HG02884 (cell line): Measurements from ENCODE around the gene NLGN4Y.
A peak's percentile ranks its signal among the peaks of the same experiment; 100 is the strongest.

Source experiments
- ATAC-seq: cut with Tn5 transposase; IDR thresholded peaks from one replicate; pipeline ENCODE4 v1.9.1; 2021; ENCODE audit warnings: mild to moderate bottlenecking, moderate library complexity; ENCODE audit not compliant: unreplicated experiment

The NLGN4Y gene

DNA sequence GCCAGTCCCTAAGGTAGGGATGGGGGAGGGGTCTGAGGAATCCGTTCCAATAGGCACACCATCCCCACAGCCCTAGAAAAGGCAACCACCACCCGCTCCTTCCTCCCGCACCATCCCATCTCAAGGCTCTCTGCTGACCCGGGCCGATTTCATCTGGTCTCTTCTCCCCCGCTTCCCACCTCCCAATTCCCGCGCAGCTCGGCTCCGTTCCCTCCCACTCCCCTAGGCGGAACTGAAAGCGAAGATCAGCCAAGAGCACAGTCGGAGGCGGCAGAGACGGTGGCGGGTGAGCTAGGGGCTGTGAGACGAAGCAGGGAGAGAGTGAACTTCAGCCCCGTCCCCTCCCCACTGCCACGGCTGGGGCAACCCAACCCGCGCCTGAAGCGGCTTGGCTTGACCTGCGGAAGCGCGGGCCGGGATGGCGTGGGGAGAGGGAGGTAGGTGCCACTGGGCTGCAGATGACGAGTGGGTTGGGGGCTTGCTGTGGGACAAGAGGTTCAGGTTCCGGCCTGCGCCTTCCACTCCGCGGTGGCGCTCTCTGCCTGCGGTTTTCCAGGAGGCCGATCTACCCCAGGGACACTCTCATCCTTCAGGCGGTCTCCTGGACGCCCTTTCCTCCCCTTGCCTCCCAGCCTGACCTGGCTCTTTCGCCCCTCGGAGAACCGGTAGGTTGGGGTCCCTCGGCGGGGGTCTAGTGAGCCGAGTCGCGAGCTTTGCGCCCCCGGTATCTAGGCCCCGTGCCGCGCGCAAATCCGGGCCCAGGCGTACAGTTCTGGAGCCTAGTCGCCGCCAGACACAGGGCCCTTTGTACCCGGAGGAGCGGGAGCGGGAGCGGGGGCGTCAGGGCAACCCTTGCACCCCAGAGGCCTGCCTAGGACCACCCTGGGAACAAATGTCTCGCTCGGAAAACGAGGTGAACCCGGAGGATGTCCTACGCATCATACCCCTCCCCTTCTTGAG lies at the start of gene NLGN4Y:
Gene NLGN4Y (plus strand): TSS at position 258 of the 960 bp plus-strand sequence. CDS start 97,591 bp downstream, outside the sequence.
- ATAC-seq, result peak; percentile 55

DNA sequence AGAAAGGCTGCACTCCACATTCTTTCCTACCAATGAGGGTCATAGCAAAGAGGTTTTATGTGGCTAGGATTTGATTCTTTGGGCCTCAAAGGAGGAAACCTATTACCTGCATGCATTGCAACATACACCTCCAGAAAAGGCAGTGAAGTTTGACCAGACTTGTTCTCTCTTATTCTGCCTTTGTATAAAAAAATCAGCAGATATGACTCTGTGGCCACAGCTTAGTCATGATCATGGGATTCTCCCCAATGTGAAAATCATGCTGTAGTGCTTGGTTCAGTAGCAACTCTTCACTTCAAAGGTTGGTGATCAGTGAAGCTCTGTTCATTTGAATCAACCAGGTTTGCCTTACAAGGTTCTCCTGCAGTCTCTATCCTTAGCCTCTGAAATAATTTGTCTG lies 38.4 kb upstream of the NLGN4Y start:
- ATAC-seq, result no peak

DNA sequence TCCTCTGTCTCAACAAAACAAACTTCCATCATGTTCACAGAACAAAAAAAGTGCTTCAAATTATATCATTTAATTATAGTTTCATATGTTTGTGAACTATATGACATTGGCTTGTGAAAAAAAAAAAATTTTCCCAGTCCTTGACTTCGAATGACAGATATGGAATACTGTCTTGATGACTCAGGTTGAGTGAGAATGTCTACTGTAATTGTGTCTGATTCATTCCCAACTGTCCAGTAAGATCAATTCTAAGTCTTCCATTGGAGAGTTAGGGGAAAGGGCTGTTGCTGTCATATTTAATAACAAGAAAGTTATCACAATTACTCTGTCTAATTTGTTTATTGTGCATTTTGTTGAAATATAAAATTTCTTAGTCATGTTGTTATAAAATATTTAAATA lies 34.1 kb upstream of the NLGN4Y start:
- no peak for ATAC-seq

DNA sequence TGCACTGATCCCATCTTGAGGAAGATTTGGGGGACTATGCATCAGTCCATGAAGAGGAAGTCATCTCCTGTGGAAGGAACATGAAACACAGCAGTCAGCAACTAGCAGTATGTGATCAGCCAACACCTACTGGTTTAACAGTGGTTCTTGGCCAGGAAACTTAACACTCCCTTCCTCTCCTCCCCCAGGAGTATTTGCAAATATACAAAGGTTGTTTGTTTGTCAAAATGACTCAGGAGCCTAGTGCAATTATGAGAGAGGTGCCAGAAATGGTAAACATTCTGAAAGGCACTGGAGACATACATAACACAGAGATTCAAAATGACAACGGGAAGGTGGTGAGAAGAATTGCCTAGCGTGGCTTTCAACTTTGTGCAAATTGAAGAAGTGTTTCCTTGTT lies 26.3 kb upstream of the NLGN4Y start:
- no peak for ATAC-seq

DNA sequence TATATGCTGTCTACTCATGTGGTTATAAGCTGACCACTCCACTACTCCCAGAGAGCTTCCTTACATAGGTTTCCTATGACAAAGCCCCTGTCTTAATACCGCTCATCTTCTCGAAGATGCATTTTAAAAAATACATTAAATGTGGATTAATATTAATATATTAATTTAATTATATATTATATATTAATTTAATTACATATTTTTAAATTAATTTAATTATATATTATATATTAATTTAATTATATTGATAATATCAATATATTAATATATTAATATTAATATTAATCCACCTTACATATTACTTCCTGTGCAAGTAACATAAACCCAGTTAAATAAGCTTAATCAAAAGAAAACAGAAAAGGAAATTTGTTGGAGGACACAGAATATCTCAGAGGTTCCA lies 19.7 kb upstream of the NLGN4Y start:
- ATAC-seq, result no peak

DNA sequence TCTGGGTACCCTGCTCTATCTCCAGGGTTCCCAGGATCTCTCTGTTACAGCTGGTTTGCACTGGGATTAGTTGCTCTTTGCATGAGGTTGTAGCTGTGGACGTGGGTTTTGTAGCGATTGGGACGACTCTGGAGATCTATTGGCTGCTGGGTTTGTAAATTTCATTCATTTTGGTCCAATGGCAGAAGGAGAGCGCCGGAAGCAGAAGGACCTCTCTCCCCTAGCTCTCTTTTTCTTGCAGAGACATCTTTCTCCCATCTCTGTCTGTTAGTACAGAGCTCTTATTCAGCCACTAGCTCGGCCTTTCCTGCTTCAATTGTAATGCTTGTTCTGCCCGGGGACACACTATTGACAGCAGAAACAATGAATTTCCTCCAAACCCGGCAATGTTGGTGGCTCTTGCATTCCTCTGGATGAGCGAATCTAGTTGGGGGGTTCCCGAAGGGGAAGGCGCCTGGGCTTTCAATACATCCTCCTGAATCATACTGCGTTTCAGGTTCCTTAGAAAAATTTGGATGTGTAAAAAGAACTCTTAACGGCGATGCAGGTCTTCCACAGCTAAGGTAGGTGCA lies 1.9 kb upstream of the NLGN4Y start:
- no peak for ATAC-seq

DNA sequence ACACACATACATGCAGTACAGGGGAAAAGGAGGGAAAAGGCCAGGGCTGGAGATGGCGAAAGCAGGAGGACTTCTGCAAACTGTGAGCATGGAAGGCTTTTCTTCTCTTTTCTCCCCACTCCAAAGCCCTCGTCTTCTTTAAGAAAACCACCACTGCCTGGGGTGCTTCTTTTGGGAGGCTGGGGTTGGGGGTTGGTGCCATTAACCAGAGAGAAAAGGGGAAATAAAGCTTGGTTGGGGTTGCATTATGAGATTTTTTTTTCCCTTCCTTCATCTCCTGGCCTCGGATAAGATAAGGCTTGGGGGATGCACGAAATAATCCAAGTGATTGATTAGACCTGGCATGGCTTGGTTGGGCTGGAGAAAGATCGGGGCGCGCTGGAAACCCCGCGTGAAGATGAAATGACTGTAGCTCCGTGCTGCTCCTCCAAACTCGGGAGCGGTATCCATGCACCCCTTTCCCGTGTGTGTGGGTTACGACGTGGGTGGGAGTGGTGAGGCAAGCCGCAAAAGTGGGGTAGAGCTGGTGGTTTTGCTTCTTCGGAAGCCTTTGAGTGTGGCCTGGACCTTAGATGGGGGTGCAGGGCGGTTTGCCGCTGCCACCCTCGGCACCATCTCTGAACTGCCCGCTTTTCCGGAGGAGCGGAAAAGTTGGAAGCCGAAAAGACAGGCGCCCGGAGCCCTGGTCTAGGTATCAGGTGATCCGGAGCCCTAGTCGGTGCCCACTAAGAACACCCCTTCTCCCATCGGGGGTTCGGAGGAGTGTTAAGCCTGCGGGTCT lies 648 bp upstream of the NLGN4Y start:
- ATAC-seq, result no peak

DNA sequence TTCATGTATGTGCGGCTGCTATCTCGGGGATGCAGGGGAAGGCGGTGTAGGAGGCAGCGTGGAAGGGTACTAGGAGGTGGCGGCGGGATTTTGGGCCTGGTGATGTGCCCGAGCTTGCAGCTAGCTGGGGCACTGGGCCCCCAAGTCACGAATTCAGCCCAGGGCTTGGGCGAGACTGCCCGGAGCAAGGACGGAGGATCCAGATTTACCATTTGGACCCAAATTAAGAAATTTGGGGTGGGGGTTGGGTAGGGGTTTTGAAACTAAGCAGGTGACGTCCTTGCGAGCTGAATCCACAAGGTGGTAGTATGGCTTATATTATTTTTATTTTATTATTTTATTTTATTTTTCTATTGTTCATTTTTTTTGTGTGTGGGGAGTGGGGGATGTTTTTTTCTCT lies 986 bp downstream of the NLGN4Y start:
- no peak for ATAC-seq

DNA sequence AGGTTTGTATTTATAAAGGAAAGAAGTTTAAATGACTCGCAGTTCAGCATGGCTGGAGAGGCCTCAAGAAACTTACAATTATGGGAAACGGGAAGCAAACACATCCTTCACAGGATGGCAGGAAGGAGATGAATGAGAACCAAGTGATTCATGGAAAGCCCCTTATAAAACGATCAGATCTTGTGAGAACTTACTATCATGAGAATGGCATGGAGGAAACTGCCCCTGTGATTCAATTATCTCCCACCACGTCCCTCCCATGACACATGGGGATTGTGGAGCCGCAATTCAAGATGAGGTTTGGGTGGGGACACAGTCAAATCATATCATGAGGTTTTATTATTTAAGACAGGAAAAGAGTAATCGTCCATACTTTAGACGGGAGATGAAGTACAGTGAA lies 4.0 kb downstream of the NLGN4Y start:
- no peak for ATAC-seq

DNA sequence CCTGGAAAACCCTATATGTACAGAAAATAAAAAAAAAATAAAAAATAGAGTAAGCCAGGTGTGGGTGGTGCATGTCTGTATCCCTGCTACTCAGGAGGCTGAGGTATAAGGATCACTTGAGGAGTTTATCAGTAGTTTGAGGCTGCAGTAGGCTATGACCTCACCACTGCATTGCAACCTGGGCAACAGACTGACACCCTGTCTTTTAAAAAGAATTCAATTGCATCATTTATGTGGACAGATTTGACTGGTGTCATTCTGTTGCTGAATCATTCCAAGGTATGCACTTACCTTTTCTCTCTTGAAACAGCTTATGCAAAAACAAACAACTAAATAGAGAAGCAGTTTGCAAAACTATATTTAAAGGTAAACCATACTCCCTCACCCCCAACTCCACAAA lies 12.4 kb downstream of the NLGN4Y start:
- no peak for ATAC-seq

DNA sequence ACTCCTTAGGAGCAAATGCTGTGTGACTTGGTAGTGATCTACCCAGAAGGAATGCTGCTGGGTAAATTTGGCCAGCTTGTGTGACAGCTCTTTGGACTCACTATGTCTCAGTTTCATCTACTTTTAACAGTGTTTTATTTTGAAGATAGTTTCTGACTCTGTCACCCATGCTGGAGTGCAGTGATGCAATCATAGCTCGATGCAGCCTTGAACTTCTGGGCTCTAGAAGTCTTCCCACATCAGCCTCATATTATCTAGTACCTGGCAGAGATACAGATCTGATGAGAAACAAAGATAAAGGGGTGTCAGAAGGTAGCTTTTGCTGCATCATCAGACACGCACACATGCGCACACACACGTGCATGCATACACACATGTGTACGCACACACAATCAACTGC lies 19.2 kb downstream of the NLGN4Y start:
- no peak for ATAC-seq

DNA sequence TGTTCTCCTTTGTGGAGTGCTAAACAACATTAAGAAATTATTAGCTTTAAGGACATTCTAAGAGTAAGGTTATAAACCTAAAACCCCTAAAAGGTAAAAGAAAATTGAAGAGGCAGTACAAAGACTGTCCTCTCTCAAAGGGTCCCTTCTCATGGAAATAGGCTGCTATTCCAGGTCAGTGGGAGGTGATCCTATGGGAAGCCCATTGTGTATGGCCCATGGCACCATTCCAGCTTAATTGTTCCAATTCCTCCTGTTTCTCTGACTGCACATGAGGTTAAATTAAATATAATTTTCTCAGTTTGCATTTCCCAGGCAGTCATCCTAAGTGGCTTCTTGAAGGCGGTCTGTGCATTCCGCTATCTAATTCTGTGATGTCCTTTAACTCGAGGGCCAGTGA lies 57.0 kb downstream of the NLGN4Y start:
- no peak for ATAC-seq

DNA sequence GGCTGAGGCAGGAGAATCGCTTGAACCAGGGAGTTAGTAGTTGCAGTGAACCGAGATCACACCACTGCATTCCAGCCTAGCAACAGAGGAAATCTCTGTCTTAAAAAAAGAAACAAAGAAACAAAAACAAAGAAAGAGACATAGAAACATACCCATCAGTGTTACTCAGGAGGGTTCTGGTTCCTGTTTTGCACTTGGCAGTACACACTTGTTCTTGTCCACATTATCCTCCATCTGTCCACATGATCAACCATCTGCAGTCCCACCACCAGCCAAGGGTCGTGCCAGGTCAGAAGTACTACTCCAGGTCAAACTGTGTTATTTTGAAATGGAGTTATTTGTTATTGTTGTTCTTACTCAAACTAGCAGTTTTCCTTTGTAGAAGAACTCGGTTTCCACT lies 62.4 kb downstream of the NLGN4Y start:
- ATAC-seq, result no peak

DNA sequence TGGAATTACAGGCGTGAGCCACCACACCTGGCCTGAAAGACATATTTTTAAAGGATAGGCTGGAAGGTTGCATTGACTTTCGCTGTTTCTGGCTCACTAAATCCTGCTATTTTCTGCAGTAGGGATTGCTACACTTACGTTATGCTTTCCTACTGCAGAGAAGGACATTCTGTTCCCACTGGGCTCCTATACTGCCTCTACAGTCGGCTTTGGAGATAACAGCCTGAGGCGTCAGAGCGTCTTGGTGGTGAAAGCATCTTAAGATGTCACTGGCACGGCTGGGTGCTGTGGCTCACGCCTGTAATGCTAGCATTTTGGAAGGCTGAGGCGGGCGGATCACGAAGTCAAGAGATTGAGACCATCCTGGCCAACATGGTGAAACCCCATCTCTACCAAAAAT lies 77.0 kb downstream of the NLGN4Y start:
- ATAC-seq, result no peak

DNA sequence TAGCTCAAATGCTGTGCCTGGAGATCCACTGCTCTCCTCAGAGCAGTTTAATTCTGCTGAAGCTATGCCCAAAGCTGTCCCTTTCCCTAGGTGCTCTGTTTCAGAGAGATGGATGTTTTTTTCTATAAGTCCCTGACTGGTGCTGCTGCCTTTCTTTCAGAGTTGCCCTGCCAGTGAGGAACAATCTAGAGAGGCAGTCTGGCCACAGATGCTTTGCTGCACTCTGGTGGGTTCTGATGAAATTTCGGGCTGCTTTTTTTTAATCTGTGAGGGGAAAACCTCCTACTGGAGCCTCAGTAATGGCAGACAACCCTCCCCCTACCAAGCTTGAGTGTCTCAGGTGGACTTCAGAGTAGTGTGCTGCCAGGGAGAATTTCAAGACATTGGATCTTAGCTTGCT lies 93.3 kb downstream of the NLGN4Y start:
- ATAC-seq, result no peak

DNA sequence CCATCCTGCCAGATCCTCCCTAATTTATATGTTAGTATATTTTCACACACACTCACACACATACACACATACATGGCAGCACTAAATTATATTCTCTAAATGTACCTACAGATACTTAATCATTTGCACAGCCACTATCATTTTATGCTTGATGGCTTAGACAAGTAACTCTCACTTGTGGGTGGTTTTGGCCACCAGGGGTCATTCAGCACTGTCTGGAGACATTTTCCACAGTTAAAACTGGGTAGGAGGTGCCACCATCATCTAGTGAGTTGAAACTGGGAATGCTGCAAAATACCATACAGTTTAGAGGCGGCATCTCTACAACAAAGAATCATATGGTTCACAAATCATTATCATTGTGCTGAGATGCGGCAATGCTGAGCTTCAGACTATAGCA lies 94.2 kb downstream of the NLGN4Y start:
- ATAC-seq, result no peak

DNA sequence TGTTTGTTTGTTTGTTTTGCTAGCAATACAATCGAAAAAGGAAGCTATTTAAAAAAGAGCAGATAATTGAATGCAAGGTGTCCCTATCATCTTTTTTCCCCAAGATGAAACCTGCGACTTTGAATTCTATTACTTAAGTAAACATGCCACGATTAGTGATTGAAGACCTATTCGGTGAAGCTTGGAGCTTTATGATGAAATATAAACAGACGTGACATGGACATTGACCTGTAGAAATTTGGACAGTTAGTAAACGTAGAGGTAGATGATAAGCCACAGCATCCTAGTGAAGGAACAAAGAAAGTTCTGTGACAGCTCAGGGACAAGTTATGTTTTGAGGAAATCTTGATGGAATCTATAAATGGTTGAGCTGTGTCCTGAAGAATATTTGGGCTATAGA lies 103.9 kb downstream of the NLGN4Y start:
- ATAC-seq, result no peak

DNA sequence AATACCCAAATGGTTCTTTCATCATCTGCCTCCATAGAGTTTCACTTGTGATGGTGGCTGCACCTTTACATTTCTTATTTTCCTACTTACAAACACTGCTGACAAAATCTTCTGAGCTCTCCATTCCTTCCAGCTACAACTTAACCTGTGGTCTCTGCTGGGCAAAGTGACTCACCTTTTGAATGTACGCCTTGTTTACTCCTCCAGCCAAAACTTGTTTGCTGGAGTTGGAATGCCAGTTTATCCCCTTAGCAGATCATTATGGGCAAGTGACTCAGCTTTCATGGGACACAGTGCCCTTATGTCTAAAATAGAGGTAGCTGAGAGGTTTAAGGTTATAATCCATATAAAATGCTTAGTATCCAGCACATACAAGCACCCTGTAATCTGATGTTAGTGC lies 107.3 kb downstream of the NLGN4Y start:
- no peak for ATAC-seq

DNA sequence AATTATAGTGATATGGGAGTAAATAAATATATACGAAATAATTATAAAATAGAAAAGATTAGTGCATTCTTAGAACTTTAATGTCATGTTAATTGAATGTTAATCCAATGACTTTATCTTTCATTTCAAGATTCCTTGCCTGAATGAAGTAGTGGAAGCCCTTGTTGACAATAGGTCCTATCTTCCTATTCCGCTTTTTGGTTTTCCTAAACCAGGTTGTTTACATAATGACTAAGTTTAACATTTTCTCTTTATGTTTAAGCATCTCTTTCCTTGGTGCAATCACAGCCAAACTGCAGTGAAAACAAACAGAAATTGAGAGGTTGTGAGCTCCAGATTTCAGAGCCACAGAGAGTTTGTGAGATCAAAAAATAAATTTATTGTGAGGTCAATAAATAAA lies 109.4 kb downstream of the NLGN4Y start:
- no peak for ATAC-seq

DNA sequence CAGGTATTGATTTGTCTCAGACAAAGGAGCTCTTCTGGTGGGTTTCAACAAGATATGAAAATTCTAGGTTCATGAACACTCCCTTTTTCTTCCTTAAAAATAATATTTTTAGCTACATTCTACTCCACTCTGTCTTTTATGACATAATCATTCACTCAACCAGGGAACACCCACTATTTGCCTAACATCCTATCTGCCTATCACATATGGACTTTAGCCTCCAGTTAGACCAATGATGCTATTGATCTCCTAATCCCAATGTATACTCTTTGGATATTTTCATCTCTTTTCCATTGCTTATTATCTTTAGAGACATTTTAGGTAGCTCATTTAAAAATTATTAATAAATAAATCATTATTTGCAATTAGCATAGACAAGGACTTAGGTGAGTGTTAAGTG lies 110.6 kb downstream of the NLGN4Y start:
- no peak for ATAC-seq

DNA sequence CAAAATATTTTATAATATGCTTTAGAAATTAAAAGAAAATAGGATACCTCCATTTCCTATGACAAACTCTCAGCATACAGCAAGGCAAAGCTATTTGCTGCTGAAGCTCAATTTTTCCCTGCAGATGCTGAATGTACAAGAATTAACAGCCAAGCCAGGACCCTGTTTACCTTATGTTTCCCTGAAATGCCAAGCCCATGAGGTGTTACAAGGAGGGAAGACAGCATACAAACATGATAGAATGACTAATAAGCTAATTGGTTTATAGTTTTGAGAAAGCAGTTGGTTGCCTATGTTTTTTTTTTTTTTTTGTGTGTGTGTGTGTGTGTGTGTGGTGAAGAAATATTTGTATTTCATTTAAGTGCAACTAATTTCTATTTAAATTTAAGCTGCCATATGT lies 113.2 kb downstream of the NLGN4Y start:
- ATAC-seq, result no peak

DNA sequence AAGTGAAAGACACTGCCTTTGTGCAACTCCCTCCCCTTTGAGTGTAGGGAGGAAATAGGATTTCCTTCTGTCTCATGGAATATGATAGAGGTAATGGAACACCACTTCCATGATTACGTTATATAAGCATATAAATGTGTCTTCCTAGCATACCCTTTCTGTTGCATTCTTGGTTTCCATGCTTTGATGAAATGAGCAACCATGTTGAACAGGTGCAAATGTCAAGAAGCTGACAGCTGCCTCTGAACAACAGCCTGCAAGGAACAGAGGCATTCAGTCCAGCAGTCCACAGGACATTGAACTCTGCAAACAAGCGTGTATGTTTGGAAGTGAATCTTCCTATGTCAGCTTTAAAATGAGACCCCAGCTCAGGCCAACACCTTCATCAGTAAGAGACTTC lies 117.5 kb downstream of the NLGN4Y start:
- ATAC-seq, result no peak
